ENCODE measurements around the gene ARHGAP26. TPM values are rescaled to one million over a fixed set of nuclear protein-coding genes. Genes with fewer than 3 reads are reported as not detected.

Gene ARHGAP26
- total and polyA plus RNA-seq, 2 experiments from 2014 or later, result 9.5 to 16.8 TPM

DNA sequence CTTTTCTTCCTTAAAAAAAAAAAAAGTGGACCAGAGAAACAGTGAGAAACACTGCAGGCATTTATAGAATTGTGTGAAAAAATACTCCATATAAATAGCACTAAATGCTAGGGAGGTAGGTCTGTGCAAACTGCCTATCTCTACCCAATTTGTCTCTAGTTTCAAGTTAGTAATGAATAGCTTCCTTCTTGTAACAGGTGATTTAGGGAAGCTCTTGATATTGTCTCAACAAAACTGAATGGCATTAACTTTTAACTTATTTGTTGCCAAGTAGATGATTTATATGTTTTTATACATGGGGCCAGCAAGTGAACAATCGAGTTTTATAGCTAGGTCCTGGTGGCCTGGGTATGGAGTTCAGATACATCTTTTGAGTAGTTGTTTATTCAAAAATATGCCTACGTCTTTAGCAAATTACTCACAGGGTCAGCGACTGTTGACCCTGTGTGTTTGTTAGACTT lies 349.7 kb downstream of the ARHGAP26 start:
- H3K9me3 Mint-ChIP-seq, result no peaks in the 10 kb centered on the region
- ATAC-seq, result no peak
- no peak overlapping the region for H3K4me3 Mint-ChIP-seq
- Histone ChIP-seq H3K4me3 (no peak overlapping the region), H3K4me2 (0 out of 2 replicates have a peak overlapping the region, but pooled peaks have one; percentile 4), H3K9me2 (ENCODE audit: insufficient read depth) (peaks cover 9% of the 10 kb centered on the region), H3K79me2 (replicated peaks; ENCODE audit: insufficient read depth) (no peaks in the 10 kb centered on the region), H3K27me3 (ENCODE audit: insufficient read depth) (no peaks in the 10 kb centered on the region), H3K27ac (ENCODE audit: low read depth) (no peak overlapping the region), H3F3A (replicated peaks; ENCODE audit: low read depth) (no peaks in the 10 kb centered on the region), H3K4me1 (ENCODE audit: insufficient read depth) (peaks cover 35% of the 10 kb centered on the region), H3K36me3 (ENCODE audit: insufficient read depth) (no peaks in the 10 kb centered on the region), H4K20me1 (replicated peaks; ENCODE audit: insufficient read depth) (no peaks in the 10 kb centered on the region), H2AFZ (no peak overlapping the region)
- H3K4me1 Mint-ChIP-seq, result peaks cover 45% of the 10 kb centered on the region
- peaks cover 2% of the 10 kb centered on the region for H3K27me3 Mint-ChIP-seq (ENCODE audit: insufficient read depth, low read depth, poor library complexity)
- DNase-seq (ENCODE audit: low spot score), result no peak
- TF ChIP-seq ZNF331 (CRISPR knock-in tag; IDR thresholded peaks at IDR 0.05; ENCODE audit: low read depth), result no peak
- TF ChIP-seq STAT1 (IDR thresholded peaks at IDR 0.05; ENCODE audit: unreplicated experiment), result no peak
- TF ChIP-seq ZNF114 (CRISPR knock-in tag; IDR thresholded peaks at IDR 0.05), result no peak
- TF ChIP-seq, protein P1, sequence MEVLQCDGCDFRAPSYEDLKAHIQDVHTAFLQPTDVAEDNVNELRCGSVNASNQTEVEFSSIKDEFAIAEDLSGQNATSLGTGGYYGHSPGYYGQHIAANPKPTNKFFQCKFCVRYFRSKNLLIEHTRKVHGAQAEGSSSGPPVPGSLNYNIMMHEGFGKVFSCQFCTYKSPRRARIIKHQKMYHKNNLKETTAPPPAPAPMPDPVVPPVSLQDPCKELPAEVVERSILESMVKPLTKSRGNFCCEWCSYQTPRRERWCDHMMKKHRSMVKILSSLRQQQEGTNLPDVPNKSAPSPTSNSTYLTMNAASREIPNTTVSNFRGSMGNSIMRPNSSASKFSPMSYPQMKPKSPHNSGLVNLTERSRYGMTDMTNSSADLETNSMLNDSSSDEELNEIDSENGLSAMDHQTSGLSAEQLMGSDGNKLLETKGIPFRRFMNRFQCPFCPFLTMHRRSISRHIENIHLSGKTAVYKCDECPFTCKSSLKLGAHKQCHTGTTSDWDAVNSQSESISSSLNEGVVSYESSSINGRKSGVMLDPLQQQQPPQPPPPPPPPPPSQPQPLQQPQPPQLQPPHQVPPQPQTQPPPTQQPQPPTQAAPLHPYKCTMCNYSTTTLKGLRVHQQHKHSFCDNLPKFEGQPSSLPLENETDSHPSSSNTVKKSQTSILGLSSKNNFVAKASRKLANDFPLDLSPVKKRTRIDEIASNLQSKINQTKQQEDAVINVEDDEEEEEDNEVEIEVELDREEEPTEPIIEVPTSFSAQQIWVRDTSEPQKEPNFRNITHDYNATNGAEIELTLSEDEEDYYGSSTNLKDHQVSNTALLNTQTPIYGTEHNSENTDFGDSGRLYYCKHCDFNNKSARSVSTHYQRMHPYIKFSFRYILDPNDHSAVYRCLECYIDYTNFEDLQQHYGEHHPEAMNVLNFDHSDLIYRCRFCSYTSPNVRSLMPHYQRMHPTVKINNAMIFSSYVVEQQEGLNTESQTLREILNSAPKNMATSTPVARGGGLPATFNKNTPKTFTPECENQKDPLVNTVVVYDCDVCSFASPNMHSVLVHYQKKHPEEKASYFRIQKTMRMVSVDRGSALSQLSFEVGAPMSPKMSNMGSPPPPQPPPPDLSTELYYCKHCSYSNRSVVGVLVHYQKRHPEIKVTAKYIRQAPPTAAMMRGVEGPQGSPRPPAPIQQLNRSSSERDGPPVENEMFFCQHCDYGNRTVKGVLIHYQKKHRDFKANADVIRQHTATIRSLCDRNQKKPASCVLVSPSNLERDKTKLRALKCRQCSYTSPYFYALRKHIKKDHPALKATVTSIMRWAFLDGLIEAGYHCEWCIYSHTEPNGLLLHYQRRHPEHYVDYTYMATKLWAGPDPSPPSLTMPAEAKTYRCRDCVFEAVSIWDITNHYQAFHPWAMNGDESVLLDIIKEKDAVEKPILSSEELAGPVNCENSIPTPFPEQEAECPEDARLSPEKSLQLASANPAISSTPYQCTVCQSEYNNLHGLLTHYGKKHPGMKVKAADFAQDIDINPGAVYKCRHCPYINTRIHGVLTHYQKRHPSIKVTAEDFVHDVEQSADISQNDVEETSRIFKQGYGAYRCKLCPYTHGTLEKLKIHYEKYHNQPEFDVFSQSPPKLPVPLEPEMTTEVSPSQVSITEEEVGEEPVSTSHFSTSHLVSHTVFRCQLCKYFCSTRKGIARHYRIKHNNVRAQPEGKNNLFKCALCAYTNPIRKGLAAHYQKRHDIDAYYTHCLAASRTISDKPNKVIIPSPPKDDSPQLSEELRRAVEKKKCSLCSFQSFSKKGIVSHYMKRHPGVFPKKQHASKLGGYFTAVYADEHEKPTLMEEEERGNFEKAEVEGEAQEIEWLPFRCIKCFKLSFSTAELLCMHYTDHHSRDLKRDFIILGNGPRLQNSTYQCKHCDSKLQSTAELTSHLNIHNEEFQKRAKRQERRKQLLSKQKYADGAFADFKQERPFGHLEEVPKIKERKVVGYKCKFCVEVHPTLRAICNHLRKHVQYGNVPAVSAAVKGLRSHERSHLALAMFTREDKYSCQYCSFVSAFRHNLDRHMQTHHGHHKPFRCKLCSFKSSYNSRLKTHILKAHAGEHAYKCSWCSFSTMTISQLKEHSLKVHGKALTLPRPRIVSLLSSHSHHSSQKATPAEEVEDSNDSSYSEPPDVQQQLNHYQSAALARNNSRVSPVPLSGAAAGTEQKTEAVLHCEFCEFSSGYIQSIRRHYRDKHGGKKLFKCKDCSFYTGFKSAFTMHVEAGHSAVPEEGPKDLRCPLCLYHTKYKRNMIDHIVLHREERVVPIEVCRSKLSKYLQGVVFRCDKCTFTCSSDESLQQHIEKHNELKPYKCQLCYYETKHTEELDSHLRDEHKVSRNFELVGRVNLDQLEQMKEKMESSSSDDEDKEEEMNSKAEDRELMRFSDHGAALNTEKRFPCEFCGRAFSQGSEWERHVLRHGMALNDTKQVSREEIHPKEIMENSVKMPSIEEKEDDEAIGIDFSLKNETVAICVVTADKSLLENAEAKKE (CRISPR knock-in tag; IDR thresholded peaks at IDR 0.05), result no peak
- TF ChIP-seq, protein P2, sequence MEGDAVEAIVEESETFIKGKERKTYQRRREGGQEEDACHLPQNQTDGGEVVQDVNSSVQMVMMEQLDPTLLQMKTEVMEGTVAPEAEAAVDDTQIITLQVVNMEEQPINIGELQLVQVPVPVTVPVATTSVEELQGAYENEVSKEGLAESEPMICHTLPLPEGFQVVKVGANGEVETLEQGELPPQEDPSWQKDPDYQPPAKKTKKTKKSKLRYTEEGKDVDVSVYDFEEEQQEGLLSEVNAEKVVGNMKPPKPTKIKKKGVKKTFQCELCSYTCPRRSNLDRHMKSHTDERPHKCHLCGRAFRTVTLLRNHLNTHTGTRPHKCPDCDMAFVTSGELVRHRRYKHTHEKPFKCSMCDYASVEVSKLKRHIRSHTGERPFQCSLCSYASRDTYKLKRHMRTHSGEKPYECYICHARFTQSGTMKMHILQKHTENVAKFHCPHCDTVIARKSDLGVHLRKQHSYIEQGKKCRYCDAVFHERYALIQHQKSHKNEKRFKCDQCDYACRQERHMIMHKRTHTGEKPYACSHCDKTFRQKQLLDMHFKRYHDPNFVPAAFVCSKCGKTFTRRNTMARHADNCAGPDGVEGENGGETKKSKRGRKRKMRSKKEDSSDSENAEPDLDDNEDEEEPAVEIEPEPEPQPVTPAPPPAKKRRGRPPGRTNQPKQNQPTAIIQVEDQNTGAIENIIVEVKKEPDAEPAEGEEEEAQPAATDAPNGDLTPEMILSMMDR (conservative IDR thresholded peaks at IDR 0.05; ENCODE audit: low read depth in 2 of 2), result no peak
- TF ChIP-seq, protein P3, sequence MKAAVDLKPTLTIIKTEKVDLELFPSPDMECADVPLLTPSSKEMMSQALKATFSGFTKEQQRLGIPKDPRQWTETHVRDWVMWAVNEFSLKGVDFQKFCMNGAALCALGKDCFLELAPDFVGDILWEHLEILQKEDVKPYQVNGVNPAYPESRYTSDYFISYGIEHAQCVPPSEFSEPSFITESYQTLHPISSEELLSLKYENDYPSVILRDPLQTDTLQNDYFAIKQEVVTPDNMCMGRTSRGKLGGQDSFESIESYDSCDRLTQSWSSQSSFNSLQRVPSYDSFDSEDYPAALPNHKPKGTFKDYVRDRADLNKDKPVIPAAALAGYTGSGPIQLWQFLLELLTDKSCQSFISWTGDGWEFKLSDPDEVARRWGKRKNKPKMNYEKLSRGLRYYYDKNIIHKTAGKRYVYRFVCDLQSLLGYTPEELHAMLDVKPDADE (IDR thresholded peaks at IDR 0.05), result no peak
- H3K27ac Mint-ChIP-seq, result no peak overlapping the region
- peaks cover 2% of the 10 kb centered on the region; the same call in 1 of the 3 replicates for H3K36me3 Mint-ChIP-seq (ENCODE audit: low read depth)

Measured in GM23338 (cell line).